ENCODE data around the gene SIGLEC1.

Gene SIGLEC1

DNA sequence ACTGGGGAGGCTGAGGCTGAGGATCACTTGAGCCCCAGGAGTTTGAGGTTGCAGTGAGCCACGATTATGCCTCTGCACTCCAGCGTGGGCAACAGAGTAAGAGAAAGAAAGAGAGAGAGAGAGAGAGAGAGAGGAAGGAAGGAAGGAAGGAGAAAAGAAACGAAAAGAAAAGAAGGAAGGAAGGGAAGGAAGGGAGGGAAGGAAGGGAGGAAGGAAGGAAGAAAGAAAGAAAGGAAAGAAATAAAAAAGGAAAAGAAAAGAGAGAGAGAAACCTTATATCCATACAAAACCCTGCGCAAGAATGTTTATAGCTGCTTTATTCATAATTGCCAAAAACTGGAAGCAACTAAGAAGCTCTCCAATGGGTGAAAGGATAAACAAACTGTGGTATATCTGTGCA, 12.0 kb upstream of the SIGLEC1 start:
- DNase-seq = no peak

DNA sequence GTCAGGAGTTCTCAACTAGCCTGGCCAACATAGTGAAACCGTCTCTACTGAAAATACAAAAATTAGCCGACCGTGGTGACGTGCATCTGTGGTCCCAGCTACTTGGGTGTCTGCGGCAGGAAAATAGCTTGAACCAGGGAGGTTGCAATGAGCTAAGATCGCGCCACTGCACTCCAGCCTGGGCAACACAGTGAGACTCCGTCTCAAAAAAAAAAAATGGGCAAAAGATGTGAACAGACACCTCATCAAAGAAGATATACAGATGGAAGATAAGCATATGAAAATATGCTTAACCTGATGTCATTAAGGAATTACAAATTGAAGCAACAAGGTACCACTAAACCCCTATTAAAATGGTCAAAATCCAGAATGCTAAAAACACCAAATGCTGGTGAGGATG, 10.9 kb upstream of the SIGLEC1 start:
- DNase-seq = no peak

DNA sequence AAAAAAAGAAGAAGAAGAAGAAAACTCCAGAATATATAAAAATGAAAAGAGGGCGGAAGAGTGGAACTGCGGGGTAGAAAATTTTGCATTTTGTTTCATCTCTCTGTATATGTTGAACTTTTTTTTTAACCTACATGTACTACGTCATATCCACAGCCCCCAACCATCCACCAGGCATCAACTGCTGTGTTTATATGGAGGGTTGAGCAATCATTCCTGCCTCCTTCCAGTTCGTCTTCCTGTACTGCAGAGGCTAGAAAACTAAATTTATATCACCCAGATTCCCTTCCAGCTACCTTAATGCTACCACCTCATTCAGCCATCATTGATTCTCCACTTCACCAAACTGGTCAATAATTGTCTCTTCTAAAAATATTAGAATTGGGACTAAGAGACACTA, 9.5 kb upstream of the SIGLEC1 start:
- DNase-seq = no peak

DNA sequence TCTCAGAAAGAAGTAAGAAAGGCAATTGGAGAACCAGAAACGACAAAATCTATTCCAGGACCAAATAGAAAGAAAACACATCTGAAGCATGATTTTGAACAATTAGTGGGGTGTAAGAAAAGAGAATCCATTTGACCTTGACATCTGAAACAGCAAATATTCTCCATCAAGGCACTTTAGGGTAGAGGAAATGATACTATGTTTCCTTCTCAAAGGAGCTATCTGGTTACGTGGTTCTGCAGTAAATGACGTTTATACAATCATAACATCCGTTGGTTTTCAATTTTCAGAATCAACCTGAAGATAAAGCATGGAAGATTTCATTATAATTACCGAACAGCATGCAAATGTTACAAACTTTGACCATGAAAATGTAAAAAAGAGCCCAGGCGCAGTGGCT, 8.2 kb upstream of the SIGLEC1 start:
- no peak for DNase-seq

DNA sequence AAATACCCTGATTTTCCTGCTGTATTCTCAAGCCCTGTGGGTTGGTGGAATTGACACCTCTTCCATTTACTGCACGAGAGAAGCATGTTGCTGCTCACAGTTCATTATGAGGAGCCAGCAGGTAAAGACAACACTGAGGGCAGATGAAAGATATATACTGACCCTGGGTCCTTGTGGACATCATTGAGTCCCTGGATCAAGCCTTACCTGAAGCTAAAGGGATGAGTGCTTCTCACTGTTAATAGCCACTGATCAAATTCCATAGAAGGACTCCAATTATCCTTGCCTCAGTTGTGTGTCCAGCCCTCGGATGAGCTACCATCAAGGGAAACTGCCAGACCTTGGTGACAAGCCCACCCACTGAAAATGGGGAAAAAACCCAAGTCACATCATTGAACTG, 7.7 kb upstream of the SIGLEC1 start:
- DNase-seq = no peak

DNA sequence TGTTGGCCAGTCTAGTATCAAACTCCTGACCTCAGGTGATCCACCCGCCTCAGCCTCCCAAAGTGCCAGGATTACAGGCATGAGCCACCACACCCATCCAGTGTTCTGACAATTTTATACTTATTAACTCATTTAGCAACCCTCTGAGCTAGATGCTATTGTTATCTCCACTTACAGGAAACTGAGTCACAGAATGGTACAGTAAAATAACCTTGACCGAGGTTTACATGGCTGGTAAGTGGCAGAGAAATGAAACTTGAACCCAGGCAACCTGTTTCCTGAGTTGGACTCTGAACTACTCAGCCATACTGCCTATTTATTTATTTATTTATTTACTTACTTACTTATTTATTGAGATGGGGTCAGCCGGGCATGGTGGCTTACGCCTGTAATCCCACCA, 6.6 kb upstream of the SIGLEC1 start:
- DNase-seq = no peak

DNA sequence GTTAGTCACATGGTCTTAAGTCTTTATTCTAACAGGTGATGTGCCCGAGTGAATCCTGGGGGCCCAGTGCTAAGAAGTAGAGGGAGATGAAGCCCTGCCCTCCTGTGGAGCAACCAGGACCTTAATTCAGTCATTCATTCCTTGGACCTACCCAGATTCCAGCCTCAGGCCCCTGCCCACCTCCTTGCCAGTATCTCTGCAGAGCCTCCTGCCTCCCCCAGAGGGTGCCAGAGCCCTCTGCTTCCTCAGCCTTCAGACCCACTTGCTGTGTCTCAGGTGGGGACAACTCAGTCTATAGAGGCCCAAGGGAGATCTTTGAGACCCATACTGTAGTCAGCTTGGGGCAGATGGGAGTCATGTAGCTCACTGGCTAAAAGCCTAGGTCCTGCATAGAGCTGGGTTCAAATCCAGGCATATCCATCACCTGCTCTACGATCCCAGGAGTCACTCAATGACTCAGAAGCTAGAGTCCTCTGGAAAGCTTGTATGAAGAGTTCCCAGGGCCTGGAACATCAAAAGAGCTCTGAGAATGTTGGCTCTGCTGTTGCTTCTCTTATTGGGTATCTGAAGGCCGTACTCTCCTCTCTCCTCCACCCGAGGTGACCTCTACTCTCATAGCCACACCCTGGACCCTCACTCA, 3.9 kb upstream of the SIGLEC1 start:
- peak; percentile 29 to 31 for DNase-seq

DNA sequence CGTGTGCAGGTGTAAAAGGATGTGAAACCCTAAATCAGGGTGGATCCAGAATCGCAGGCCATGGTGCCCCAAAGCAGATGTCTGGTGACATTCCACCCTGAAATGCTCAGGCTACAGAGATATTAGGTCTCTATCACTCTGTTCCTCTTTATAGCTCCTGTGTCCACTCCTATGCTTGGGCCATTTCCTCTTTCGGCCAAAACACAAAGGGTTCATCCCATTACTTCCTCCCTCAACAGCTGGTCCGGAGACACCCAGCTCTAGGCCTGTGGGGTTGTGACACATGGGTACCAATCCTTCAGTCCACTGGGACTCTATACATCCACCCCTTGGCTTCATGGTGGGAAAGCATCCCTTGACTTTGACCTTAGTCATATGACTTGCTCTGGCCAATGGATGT, 1.7 kb upstream of the SIGLEC1 start:
- DNase-seq = no peak

DNA sequence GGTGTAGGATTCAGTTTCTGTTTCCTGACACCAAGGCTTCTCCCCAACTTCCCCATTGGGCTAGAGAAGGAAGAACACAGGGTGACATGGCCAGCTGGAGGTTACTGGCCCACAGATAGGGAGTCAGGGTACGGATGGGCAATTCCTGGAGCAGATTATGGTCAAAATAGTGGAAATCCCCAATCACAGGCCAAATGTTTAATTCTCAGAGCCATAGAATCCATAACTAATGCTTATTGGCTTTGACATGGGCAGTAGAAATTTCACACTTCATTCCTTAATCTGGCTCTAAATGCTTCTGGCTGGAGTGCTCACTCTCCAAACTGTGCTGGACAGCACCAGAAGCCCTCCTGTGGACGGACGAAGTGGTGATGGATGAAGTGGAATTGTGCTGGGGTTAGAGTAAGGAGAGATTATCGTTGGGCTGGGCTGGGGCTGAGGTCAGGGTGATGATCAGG, 887 bp downstream of the SIGLEC1 start:
- DNase-seq = no peak

DNA sequence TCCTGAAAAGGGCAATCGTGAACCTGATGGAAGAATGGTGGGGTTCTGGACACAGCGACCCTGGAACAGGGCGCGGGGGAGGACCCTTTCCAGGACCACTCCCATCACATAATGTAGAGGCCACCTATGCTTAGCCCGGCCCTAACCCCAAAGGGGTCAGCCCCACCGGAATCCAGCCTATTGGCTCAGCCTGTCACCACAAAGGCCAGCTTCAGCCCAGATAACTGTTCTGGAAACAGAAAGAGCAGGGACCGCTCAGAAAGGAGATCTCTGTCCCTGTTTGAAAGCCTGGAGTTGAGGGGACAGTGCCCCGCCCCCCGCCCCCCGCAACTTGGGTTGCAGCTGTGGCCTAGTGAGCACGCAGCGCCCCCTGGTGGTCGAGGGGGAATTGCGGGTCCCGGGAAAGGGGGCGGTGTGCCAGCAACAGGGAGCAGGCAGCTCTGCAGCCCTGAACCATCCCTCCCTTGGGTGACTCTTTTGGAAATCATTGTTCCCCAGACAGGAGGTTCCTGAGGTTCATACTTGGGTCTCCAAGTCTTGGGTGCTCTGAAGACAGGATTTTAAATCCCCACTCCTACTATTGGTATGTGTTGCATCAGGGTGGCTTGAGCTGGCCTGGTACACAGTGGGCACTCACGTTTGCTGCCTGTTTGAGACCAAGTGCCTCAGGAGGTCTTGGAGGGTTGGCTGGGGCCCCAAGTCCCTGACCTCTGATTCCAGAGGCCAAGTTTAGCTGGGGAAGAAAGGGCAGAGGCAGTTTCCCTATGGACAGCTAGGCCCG, 1.5 kb downstream of the SIGLEC1 start:
- peak; percentile 80 to 83 for DNase-seq

DNA sequence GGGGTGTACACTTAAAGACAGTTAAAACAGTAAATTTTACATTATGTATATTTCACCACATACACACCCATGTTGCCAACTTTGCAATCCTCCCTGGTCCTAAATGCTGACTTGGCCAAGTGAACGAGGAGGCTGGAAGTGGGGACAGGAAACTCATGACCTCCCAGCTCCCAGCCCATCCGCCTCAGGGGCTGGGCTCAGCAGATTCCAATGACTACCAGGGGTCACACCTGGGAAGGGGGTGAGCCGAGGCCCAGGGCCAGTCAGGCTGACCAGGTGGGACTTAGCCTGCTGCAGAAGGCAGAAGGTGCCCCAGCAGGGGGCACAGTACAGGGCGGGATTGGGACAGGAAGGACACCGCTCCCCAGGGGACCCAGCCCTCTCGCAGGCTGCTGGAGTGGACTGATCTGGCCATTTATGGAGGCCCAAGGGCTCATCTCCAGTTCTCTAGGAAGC, 2.4 kb downstream of the SIGLEC1 start:
- no peak for DNase-seq

DNA sequence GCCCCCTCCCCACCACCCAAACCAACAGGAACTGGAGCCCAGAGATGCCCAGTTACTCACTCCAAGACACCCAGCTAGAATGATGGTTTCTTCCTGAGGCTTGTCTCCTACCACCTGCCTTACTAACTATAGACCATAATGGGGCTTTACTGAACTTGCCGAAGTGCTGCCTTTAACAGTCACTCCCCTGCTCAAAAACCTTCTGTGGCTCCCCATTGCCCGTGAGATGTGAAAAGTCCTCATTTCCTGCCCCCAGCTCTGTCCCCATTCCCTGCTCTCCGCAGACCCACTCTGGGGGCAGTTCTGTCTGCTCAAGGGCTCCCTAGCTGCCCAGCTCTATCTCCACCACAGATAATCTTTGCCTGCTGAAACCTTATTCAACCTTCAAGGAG, 4.9 kb downstream of the SIGLEC1 start:
- no peak for DNase-seq

DNA sequence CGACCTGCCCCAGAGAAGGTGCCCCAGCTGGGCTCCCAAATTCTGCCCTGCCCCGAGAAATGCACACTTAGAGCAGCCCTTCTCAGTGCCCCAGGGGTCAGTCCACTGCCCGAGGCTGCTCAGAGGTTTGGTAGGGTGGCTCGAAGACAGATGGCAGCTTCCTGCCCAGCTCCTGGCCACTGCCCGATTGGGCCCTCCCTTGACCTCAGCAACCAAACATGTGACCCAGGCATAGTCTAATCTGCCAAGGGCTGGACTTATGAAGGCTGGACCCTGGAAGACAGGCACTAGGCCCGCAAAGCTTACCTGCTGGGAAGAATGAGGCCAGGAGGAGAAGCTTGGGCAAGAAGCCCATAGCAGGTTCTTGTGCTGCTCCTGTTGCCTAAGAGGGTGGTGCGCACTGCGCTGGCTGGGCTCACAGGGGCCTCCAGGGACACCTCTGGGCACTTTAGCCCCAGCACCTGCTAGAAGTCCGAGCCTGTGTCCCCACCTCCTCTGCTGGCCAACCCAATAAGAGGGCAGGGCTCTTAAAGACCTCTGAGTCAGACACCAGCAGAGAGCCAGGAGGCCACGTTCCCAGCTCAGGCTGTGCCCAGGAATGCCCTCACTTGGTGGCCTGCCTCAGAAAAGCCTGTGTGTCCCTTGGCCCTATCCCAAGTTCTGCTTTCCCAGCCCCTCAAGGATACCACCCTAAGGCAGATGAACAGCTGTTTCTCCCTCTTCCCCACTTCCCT, 5.5 kb downstream of the SIGLEC1 start:
- DNase-seq = no peak

DNA sequence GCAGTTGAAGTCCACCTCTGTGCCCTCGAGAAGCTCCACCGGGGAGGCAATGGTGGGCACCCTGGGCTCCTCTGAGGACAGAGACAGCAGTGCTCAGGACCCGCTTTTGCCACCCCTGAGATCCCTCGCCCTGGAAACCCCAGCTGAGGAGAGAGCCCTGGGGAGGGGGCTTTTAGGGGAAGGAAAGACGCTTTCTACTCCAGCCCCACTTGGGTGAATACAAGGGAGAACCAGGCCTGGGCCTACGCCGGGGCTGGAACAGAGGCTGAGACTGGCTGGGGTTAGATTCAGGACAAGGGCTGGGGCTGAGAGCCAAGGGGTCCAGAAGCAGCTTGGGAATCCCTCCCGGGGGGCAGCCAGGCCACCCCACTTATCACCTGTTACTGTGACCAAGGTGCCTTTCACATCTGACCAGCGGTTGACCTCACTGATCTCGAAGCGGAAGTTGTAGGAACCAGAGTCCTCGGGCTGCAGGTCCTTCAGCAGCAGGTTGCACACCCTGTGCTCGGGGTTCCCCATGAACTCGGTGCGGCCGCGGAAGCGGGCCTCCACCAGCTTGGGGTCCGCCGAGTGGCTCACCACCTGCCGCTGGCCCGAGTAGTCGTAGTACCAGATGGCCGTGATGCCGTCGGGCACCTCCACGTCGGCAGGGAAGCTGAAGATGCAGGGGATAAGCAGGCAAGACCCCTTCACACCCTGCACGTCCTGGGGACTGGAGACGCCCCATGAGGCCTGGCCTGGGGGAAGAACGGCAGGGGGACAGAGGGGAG, 6.2 kb downstream of the SIGLEC1 start:
- no peak for DNase-seq

DNA sequence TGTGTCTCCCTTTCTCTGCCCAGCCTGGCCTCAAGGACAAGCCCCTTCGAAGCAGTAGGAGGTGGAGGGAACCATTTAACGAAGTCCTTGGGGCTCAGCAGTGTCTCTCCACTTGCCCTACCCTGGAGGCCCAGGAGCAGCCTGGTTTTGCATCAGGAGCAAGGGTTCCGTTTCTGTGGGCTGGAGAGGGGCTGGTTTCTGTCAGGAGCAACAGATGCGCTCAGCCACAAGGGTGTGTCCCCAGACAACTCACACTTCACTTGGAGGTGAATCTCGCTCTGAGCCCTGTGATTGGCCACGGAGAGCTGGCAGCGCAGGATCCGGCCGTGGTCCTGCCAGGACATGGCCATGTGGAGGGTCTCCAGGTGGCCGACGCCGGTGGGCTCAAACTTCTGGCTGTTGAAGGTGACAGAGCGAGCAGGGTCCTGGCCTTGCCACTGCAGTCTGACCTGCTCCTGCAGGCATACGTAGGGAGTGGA, 6.9 kb downstream of the SIGLEC1 start:
- no peak for DNase-seq

DNA sequence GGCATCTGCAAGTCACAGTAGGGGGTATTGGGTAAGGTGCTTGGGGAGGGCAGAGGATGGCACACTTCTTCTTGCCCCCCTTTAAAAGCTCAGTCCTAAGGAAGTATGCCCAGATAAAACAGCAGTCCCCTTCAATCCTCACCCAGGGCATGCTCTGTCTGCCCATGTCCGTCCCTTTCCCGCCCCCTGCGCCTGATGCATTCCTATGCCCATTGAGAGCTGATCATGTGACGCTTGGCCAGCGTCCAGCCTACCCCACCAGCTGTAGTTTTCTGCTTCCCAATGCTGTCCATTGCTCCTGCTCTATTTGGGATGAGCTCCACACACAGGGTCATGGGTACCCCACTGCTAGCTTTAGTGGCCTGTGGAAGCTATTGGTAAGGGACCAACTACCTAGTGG, 8.3 kb downstream of the SIGLEC1 start:
- DNase-seq = no peak

DNA sequence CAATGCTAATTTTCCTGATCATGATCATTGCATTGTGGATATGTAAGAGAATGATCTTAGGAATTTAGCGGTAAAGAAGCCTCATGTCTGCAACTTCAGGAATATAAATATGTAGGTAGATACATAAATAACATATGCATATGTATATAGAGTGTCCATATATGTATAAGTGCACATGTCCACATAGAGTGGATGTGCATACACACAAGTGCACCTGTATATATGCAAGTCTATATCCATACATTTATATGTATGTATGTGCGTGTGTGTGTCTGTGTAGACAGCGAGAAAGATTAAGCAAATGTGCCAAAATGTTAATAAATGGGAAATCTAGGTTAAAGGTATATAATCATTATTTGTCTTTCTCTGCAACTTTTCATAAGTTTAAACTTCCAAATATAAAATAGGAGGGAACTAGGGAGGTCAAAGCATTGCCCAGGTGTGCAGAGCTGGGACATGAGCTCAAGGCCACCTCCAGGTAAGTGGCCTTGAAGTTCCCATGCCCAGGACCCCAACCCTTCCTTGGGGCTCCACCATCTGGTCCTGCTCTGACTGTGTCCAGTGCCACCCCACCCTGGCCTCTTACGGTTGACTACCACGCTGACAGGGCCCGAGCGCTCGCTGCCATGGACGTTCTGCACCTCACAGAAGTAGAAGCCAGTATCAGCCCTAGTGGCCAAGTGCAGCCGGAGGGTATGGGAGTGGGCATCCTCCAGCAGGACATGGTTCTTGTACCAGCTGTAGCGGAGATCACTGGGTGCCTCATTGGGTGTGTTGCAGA, 9.6 kb downstream of the SIGLEC1 start:
- no peak for DNase-seq

DNA sequence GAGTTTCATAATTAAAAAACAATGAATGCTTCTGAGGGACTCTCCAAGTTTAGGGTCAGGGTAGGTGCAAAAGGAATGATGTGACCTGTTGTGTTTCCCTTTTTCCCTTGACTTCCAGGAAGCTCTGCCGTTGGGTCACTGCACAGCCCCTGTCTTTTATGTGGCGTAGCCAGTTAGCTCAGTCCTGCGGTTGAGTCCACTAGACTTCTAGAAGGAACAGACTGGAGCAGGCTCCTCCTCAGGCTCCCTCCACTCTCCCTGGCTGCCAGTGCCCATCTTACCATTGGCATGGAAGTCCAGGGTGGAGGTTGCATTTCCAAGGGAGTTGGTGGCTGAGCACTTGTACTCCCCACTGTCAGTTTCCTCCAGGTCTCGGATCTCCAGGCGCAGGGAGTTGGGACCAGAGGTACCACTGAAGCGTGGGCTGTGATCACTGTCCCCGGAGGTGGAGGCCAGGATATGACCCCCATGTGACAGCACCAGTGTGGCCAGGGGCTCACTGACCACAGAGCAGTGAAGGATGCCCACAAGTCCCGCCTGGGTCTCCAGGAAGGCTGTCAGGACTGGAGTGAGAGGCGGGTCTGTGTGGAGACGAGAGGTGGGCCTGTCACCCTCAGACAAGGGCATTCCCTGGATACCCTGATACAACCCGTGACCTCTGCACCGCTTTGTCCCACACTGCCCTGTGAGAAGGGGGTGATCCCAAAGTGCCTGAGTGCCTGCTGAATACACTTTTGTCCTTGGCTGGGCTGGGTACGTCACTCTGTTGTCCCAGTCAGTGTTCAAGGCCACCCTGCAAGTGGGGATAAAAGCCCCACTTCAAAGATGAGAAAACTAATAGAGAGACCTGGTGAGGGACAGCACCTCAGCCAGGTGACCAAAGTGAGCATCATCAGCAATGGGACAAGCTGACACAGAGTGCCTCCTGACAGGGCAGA, 11.1 kb downstream of the SIGLEC1 start:
- no peak for DNase-seq

DNA sequence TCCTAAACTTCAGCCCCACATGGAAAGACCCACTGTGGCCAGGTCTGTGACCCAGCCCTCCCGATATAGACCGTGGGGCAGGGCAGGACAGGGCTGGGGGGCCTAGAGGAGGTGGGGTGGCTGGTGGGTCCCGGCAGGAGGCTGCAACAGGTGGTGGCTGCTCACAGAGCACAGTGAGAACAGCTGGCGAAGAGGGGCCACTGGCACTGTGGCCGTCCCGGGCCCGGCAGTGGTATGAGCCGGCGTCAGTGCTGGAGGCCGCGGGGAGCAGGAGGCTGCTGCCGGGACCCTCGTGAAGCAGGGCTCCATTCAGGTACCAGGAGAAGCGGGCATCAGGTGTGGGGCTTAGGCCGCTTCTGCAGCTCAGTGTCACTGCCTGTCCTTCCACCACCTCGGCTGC, 13.4 kb downstream of the SIGLEC1 start:
- DNase-seq = no peak

DNA sequence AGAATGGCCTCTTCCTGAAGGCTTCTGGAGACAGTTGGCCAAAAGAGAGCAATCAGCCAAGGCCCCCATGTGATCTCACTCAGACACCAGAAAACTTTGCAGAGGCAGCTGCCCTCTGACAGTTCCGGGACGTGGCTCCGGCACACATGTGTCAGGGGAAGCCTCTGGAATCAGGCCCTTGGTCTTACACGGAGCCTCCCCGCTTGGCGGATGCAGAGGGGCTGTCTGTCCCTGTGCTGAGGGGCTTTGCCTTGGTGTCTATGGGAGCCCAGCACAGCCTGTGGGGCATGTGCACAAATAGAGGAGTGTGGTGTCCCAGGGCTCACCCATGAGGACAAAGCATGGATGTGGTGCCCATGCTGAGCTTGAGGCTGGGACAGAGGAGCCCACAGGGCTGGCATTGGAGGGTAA, 13.8 kb downstream of the SIGLEC1 start:
- DNase-seq = no peak

Data from activated CD4-positive, alpha-beta T cell treated with anti-CD3 and anti-CD28 coated beads, Interleukin-2, amount 50 U/mL, for 48 hours (primary cell).